GM12875 (cell line): ENCODE results near the gene MS4A18.

Experiments
- H3K4me3 ChIP-seq: one replicate; pipeline ENCODE4 v1.5.1; 2011; ENCODE audit warnings: low read depth, low read length, control low read depth
- TF ChIP-seq, protein P1 (sequence below): IDR thresholded peaks from 2 replicates; pipeline ENCODE4 v1.5.1; 2011; ENCODE audit warnings: low read depth, mild to moderate bottlenecking, control low read depth, inconsistent platforms, low read length, moderate library complexity, borderline replicate concordance; ENCODE audit not compliant: insufficient read depth

The MS4A18 gene

DNA sequence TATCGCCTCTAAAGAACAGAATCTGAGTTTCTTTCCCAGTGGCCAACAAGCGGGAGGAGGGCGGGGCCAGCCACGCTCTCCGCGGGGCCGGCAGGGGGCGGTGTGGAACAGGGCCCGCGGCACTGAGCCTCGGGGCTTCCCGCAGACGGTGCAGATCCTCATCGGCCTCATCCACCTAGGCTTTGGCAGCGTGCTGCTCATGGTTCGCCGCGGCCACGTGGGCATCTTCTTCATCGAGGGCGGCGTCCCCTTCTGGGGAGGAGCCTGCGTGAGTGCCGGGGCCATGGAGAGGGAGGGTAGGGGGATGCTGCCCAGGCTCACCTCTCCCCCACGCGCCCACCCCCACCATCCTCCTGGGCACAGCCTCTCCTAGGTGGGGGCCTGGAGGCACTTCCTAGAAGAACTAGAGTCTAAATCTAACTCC lies 42.9 kb downstream of the MS4A18 start:
- H3K4me3 ChIP-seq, result no peak overlapping the region
- TF ChIP-seq, protein P1, sequence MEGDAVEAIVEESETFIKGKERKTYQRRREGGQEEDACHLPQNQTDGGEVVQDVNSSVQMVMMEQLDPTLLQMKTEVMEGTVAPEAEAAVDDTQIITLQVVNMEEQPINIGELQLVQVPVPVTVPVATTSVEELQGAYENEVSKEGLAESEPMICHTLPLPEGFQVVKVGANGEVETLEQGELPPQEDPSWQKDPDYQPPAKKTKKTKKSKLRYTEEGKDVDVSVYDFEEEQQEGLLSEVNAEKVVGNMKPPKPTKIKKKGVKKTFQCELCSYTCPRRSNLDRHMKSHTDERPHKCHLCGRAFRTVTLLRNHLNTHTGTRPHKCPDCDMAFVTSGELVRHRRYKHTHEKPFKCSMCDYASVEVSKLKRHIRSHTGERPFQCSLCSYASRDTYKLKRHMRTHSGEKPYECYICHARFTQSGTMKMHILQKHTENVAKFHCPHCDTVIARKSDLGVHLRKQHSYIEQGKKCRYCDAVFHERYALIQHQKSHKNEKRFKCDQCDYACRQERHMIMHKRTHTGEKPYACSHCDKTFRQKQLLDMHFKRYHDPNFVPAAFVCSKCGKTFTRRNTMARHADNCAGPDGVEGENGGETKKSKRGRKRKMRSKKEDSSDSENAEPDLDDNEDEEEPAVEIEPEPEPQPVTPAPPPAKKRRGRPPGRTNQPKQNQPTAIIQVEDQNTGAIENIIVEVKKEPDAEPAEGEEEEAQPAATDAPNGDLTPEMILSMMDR, result peak; percentile 78

DNA sequence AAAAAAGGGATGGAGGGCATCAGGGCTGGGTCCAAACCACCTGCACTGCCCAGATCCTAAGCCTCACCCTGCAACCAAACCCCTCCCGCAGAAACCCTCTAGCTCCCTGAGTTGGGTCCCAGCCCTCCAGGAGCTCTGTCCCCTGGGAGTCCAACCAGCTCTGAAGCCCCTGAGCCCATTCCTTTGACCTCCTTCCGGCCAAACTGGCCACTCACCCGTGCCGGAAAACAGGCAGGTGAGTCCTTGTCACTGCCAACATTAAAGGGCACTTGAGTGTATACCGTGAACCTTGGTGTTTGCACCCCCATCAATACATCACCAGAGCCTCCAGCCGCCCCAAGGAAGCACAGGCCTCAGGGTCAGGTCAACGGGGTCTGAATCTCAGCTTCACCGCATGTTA lies 43.7 kb downstream of the MS4A18 start:
- no peak overlapping the region for H3K4me3 ChIP-seq
- TF ChIP-seq, protein P1, result no peak

DNA sequence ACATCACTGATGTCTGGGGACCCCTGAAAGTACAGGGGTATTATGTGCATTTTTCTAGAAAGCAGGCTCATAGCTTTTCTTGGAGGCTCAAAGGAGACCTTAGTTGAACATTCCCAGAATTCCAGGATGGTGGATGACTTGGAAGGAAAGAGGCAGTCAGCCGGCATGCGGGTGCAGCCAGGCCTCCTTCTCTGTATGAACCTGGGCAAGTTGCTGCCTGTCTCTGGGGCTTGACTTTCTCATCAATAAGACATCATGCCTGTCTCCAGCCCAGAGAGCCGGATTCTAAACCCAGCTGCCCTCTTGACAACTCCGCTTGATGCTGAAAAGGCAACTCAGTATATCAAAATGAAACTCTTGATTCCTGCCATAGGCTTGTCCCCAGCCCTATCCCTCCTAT lies 44.8 kb downstream of the MS4A18 start:
- TF ChIP-seq, protein P1, result no peak

DNA sequence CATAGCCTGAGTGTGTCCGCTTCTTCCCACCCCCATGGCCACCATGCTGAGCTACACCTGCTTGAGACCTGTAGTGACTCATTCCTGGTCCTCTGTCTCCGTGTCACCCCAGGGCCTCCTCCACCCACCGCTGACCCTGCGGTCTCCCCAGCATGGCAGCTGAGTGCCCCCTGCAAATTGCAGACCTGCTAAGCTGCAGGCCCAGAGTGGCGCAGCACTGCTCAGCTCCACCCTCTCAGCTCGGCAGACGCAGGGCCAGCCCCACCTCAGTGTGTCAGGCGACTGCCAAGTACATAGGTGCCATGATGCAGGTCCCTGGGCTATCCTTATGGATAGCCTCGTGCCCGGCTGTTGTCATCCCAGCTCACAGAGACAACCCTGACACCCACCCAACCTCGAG lies 45.3 kb downstream of the MS4A18 start:
- no peak overlapping the region for H3K4me3 ChIP-seq
- TF ChIP-seq, protein P1, result no peak

More for the DNA sequence above, 44.8 kb downstream of the MS4A18 start:
- H3K4me3 ChIP-seq, result no peak overlapping the region

DNA sequence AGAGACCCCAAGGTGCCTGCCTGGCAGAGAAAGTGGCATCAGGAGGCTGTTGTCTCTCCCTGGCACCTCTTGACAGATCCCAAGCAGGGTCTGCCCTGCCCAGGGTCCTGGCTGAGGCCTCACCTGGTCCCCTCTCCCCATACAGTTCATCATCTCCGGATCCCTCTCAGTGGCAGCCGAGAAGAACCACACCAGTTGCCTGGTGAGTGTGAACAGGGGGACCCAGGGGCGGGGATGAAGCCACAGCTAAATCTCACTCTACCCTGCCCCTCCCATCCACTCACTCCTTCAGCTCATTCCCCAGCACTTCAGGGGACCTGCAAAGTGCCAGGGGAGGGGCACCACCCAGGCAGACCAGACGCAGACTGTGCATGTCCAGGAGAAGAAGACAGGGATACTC lies 46.6 kb downstream of the MS4A18 start:
- H3K4me3 ChIP-seq, result no peak overlapping the region
- TF ChIP-seq, protein P1, result no peak

DNA sequence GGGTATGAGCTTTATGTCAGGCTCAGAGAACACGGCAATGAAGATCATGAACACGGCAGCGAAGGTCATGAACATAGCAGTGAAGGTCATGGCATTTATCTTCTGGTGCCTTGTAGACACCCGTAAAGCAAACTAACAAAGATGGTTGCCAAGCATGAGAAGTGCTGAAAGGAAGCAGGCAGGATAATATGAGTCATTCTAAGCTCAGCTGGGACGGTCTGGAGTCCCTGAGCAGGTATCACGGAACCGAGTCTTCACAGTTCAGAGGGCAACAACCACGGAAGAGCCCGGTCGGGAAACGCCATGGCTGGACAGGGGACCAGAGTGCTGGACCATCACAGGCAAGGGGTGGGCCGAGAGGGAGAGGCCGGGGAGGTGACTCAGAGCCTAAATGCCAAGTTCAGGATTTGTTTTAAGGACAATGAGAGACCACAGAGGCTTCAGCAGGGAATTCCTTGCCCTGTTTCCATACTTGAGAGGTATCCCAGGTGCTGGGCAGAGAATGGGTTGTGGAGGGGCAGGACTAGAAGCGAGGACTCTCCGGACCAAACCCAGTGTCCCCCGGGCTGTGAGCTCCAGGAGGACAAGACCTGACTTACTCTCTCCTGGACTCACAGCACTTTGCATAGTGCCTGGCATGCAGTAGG lies 47.5 kb downstream of the MS4A18 start:
- TF ChIP-seq, protein P1, result no peak
- no peak overlapping the region for H3K4me3 ChIP-seq

DNA sequence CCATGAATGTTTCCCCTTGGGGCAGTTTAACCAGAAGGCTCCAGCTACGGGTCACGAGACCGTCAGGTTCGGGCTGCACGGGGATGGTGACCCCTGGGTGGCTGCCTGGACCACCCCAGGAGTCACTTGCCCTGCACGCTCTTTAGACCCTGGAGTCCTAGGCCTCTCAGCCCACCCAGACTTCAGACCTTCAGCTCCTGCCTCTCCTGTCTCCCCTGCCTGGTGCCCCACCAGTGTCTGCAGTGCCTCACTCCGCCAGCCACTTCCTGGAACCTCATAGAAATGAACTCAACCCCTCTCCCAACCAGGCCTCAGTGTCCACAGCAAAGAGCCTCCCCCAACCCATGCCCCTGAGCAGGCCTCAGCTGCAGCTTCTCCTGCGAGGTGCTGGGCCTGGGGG lies 48.1 kb downstream of the MS4A18 start:
- TF ChIP-seq, protein P1, result no peak
- no peak overlapping the region for H3K4me3 ChIP-seq
